H1 (cell line): ENCODE measurements around the gene SDF2. TPM values are rescaled to one million over a fixed set of nuclear protein-coding genes. Genes with fewer than 3 reads are reported as not detected.

Experiments used
- ASH2L ChIP-seq: fragments of 200-600, 300-600 bp; sonication (generic); IDR thresholded peaks from one replicate; pipeline ENCODE4 v1.7.1; 2017; ENCODE audit warnings: low read length
- CHD1 ChIP-seq: IDR thresholded peaks from 2 replicates; pipeline ENCODE4 v1.6.1; 2012; ENCODE audit warnings: low read depth, low read length, improper control_type of control experiment
- CREB1 ChIP-seq: IDR thresholded peaks from 2 replicates; pipeline ENCODE4 v1.6.1; 2012; ENCODE audit warnings: inconsistent platforms
- CTCF ChIP-seq, 3 experiments: IDR thresholded peaks; 1 replicate in 2 of 3; 2 replicates in 1 of 3; pipeline versions ENCODE4 v1.5.1 to v1.6.1; 2011; ENCODE audit warnings: low read length in 3 of 3, mild to moderate bottlenecking in 3 of 3, inconsistent platforms in 2 of 3, low read depth in 1 of 3, moderate library complexity in 1 of 3; ENCODE audit not compliant: insufficient read depth in 1 of 3; ENCODE audit errors: control extremely low read depth in 1 of 3
- JUND ChIP-seq: IDR thresholded peaks from 2 replicates; pipeline ENCODE4 v1.6.1; 2011; ENCODE audit warnings: mild to moderate bottlenecking, improper control_type of control experiment, low read length
- KDM5A ChIP-seq: fragments of 200-600 bp; IDR thresholded peaks from 2 replicates; pipeline ENCODE4 v1.7.1; 2012; ENCODE audit warnings: mild to moderate bottlenecking, low read length, inconsistent platforms, mixed read lengths
- PHF8 ChIP-seq: fragments of 200-600 bp; sonication (generic); conservative IDR thresholded peaks from 2 replicates; pipeline ENCODE4 v1.7.1; 2012; ENCODE audit warnings: low read depth, mild to moderate bottlenecking, inconsistent platforms, low read length, moderate library complexity
- TAF1 ChIP-seq: IDR thresholded peaks from 2 replicates; pipeline ENCODE4 v1.6.1; 2011; ENCODE audit warnings: mild to moderate bottlenecking, low read depth, low read length
- polyA plus RNA-seq, 7 experiments: library from polyadenylated mRNA; depleted of rRNA in 3 of 7; stranded (reverse) in 5 of 7; unstranded in 2 of 7; fragments of >200 nt in 5 of 7; fragments of 200-250 nt in 2 of 7; gene quantifications; 1 replicate in 5 of 7; 2 replicates in 1 of 7; 4 replicates in 1 of 7; pipeline versions ENCODE4 v1.2.1 to v1.2.3, GENCODE V29; 2011 to 2013; ENCODE audit warnings: missing spikeins in 2 of 7, mixed read lengths in 2 of 7
- total RNA-seq: library from RNA; stranded (reverse); fragmentation: NEBNext Ultra II Directional; extraction: Animal tissue kit (Norgen Biotek cat#: 25700); gene quantifications from 2 replicates; pipeline ENCODE4 v1.2.1, GENCODE V29; 2021
- TF ChIP-seq, protein P1 (sequence below): IDR thresholded peaks from 2 replicates; pipeline ENCODE4 v1.6.1; 2011; ENCODE audit warnings: low read depth, mild to moderate bottlenecking, low read length; ENCODE audit not compliant: insufficient read depth

The SDF2 gene
- total and polyA plus RNA-seq, 2 of the 8 experiments (the other 6 are each of a cell fraction or from before 2014, with no cell fraction given): 44.8 to 65.4 TPM

- TF ChIP-seq KDM5A (peak; percentile 70; the same call in 1 of the 2 replicates), TAF1 (peak; percentile 92), CHD1 (no peak), JUND (no peak), ASH2L (peak; percentile 80), PHF8 (peak; percentile 92; the same call in 1 of the 2 replicates), CREB1 (peak; percentile 72), CTCF (IDR thresholded peaks at IDR 0.05; ENCODE audit: control extremely low read depth in 1 of 3, insufficient read depth in 1 of 3, low read depth in 1 of 3, low read length in 3 of 3) (0 out of 4 replicates have a peak, but pooled peaks of 1 of the 3 experiments have one; percentile 17)
- TF ChIP-seq, protein P1, sequence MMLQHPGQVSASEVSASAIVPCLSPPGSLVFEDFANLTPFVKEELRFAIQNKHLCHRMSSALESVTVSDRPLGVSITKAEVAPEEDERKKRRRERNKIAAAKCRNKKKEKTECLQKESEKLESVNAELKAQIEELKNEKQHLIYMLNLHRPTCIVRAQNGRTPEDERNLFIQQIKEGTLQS: no peak
Measured at GRCh38 chr17:28598799-28599310, 62.9 kb downstream of the SDF2 start, which contains the start of gene SPAG5 (continued).
